Medulla oblongata (tissue), 1 donor: ENCODE data around the gene ARHGEF12.
A peak's percentile ranks its signal among the peaks of the same experiment; 100 is the strongest.

ENCODE experiments used
- DNase-seq: peaks from one replicate; pipeline ENCODE4 v3.0.0-alpha.2; 2015; ENCODE audit errors: extremely low spot score

Gene ARHGEF12

GRCh38 chr11:120317689-120318480 is 18.3 kb upstream of the ARHGEF12 start:
- DNase-seq, result no peak

- no peak for DNase-seq
Observed at GRCh38 chr11:120318906-120319305, 17.3 kb upstream of the ARHGEF12 start.

GRCh38 chr11:120324932-120325810 is 11.0 kb upstream of the ARHGEF12 start, which contains the start of gene TLCD5:
Gene TLCD5, plus strand, starts transcription at chr11:120325299. Its CDS starts 2,143 bp downstream, at chr11:120327442.
- DNase-seq, result peak; percentile 48

GRCh38 chr11:120326228-120326627 is 10.0 kb upstream of the ARHGEF12 start:
- DNase-seq, result no peak

- no peak for DNase-seq
Observed at GRCh38 chr11:120326845-120327281, 9.3 kb upstream of the ARHGEF12 start.

- DNase-seq, result no peak
Observed at GRCh38 chr11:120327311-120327710, 8.9 kb upstream of the ARHGEF12 start.

GRCh38 chr11:120329556-120329955 is 6.7 kb upstream of the ARHGEF12 start:
- no peak for DNase-seq

- no peak for DNase-seq
Observed at GRCh38 chr11:120330045-120330444, 6.2 kb upstream of the ARHGEF12 start.

GRCh38 chr11:120331301-120331996 is 4.8 kb upstream of the ARHGEF12 start:
- DNase-seq, result no peak

- DNase-seq, result peak; percentile 44
Observed at GRCh38 chr11:120332822-120333716, 3.1 kb upstream of the ARHGEF12 start.

GRCh38 chr11:120333801-120334200 is 2.4 kb upstream of the ARHGEF12 start:
- DNase-seq, result no peak

- peak; percentile 57 for DNase-seq
Observed at GRCh38 chr11:120334332-120334731, 1.9 kb upstream of the ARHGEF12 start.

GRCh38 chr11:120334894-120335462 is 1.2 kb upstream of the ARHGEF12 start:
- DNase-seq, result peak; percentile 93

GRCh38 chr11:120335556-120335907 is 681 bp upstream of the ARHGEF12 start:
- DNase-seq, result no peak

- peak; percentile 41 for DNase-seq
Observed at GRCh38 chr11:120336641-120337354, 585 bp downstream of the ARHGEF12 start.

- peak; percentile 41 for DNase-seq
Observed at GRCh38 chr11:120337355-120338106, 1.3 kb downstream of the ARHGEF12 start.

- no peak for DNase-seq
Observed at GRCh38 chr11:120338107-120338933, 2.1 kb downstream of the ARHGEF12 start.

GRCh38 chr11:120339394-120339890 is 3.2 kb downstream of the ARHGEF12 start:
- DNase-seq, result peak; percentile 83
